Kidney (tissue), 14 donors: ENCODE measurements around the gene CTDSP2. TPM values are rescaled to one million over a fixed set of nuclear protein-coding genes. Genes with fewer than 3 reads are reported as not detected.

ENCODE experiments used
- DNase-seq, 5 donors: peaks; one replicate each; pipeline ENCODE4 v3.0.0-alpha.2; 2013 to 2020
- FAIRE-seq: peaks from 2 replicates; lab custom pipeline; 2012; peaks lifted over from hg19 to GRCh38; lab: Jason Lieb, UNC
- H3K27ac ChIP-seq, 2 donors: one replicate each; pipeline ENCODE4 v1.7.0; 2013; ENCODE audit warnings: low read depth in 2 of 2, low read length in 2 of 2, inconsistent platforms in 1 of 2
- H3K27me3 ChIP-seq: one replicate; pipeline ENCODE4 v1.7.1; 2013; ENCODE audit warnings: low read length, inconsistent platforms; ENCODE audit not compliant: control insufficient read depth, insufficient read depth
- H3K36me3 ChIP-seq, 3 donors: one replicate each; pipeline versions ENCODE4 v1.7.0 to v1.7.1; 2013; ENCODE audit warnings: low read length in 3 of 3, control low read depth in 1 of 3, inconsistent platforms in 1 of 3; ENCODE audit not compliant: insufficient read depth in 3 of 3, control insufficient read depth in 2 of 3
- H3K4me1 ChIP-seq, 3 donors: one replicate each; pipeline versions ENCODE4 v1.7.0 to v1.7.1; 2013; ENCODE audit warnings: low read length in 3 of 3, inconsistent platforms in 1 of 3, low read depth in 1 of 3; ENCODE audit not compliant: control insufficient read depth in 2 of 3, insufficient read depth in 2 of 3
- H3K4me3 ChIP-seq, 3 donors: one replicate each; pipeline versions ENCODE4 v1.7.0 to v1.8.1; 2013; ENCODE audit warnings: low read length in 3 of 3, control low read depth in 1 of 3, inconsistent platforms in 1 of 3
- H3K9ac ChIP-seq, 3 donors: one replicate each; pipeline versions ENCODE4 v1.7.0 to v1.7.1; 2013; ENCODE audit warnings: low read length in 3 of 3, control low read depth in 1 of 3, inconsistent platforms in 1 of 3
- H3K9me3 ChIP-seq, 3 donors: one replicate each; pipeline versions ENCODE4 v1.7.0 to v1.7.1; 2013; ENCODE audit warnings: low read length in 3 of 3, control low read depth in 1 of 3, inconsistent platforms in 1 of 3; ENCODE audit not compliant: control insufficient read depth in 2 of 3, insufficient read depth in 1 of 3
- CTCF ChIP-seq: IDR thresholded peaks from 3 replicates; pipeline ENCODE4 v1.5.1; 2012; ENCODE audit warnings: mild to moderate bottlenecking, moderate library complexity, borderline replicate concordance; ENCODE audit not compliant: insufficient read depth; ENCODE audit errors: extremely low read depth
- intact Hi-C: fragments of 100-400 bp; cut with DNase I; formaldehyde crosslinking; loops from one replicate; pipeline ENCODE4 v1.11.1; 2022
- polyA plus RNA-seq: library from polyadenylated mRNA; stranded (reverse); fragments of 350-450 nt; fragmentation: Illumina TruSeq; extraction: RNeasy Lipid Tissue Mini Kit (QIAGEN cat#74804); gene quantifications from one replicate; pipeline ENCODE4 v1.2.3, GENCODE V29; 2014; ENCODE audit warnings: low read depth, low replicate concordance; ENCODE audit not compliant: insufficient read depth
- total RNA-seq: library from RNA; stranded (reverse); fragmentation: NEBNext Ultra II Directional; extraction: Animal tissue kit (Norgen Biotek cat#: 25700); gene quantifications from one replicate; pipeline ENCODE4 v1.2.1, GENCODE V29; 2021
- donor health status: control.
- donor health status: control.
- donor health status: control.
- donor health status: control.
- donor health status: control.
- donor health status: DM: yes; HTN: yes; CAD: no.
- donor health status: Normal renal cell carcinoma (clear cell type).

CTDSP2 gene
- total and polyA plus RNA-seq, 2 donors from 2014 or later = 46.0 to 198 TPM

GRCh38 chr12:57782243-57782607 lies 64.3 kb downstream of the CTDSP2 start:
- FAIRE-seq (no peak), DNase-seq (no peak)
- TF ChIP-seq CTCF = no peak
- peak overlapping the region in 2 of 3 donors; percentile 92 to 99 for H3K9ac ChIP-seq
- H3K9me3 ChIP-seq = no peaks in the 10 kb centered on the region
- H3K27me3 ChIP-seq = no peaks in the 10 kb centered on the region
- intact Hi-C loops = no loop called here
- H3K27ac ChIP-seq = peak overlapping the region in 1 of 2 donors; percentile 49
- H3K36me3 ChIP-seq = peaks cover 5 to 13% (median 11%) of the 10 kb centered on the region in 3 donors
- peak overlapping the region in 2 of 3 donors; percentile 86 to 99 for H3K4me3 ChIP-seq
- H3K4me1 ChIP-seq = peaks cover 0 to 33% (median 27%) of the 10 kb centered on the region in 3 donors

GRCh38 chr12:57781801-57782200 lies 64.7 kb downstream of the CTDSP2 start:
- peak overlapping the region in 1 of 2 donors; percentile 49 for H3K27ac ChIP-seq
- H3K36me3 ChIP-seq = peaks cover 5 to 11% (median 11%) of the 10 kb centered on the region in 3 donors
- peak overlapping the region in 1 of 3 donors; percentile 92 for H3K9ac ChIP-seq
- peaks cover 0 to 33% (median 27%) of the 10 kb centered on the region in 3 donors for H3K4me1 ChIP-seq
- H3K4me3 ChIP-seq = peak overlapping the region in 1 of 3 donors; percentile 22
- DNase-seq (no peak), FAIRE-seq (no peak)
- no peaks in the 10 kb centered on the region for H3K27me3 ChIP-seq
- TF ChIP-seq CTCF = no peak
- intact Hi-C loops = no loop called here
- H3K9me3 ChIP-seq = no peaks in the 10 kb centered on the region

- Histone ChIP-seq H3K4me3 (no peak overlapping the region), H3K9me3 (no peaks in the 10 kb centered on the region), H3K27ac (no peak overlapping the region), H3K9ac (no peak overlapping the region), H3K27me3 (no peaks in the 10 kb centered on the region), H3K4me1 (peaks cover 0 to 33% (median 27%) of the 10 kb centered on the region in 3 donors), H3K36me3 (peaks cover 3 to 9% (median 8%) of the 10 kb centered on the region in 3 donors)
- DNase-seq (no peak), FAIRE-seq (no peak)
- TF ChIP-seq CTCF = no peak
- intact Hi-C loops = no loop called here
Measured at GRCh38 chr12:57781244-57781643, 65.3 kb downstream of the CTDSP2 start.
